ENCODE measurements around the gene TAF1A. TPM values are rescaled to one million over a fixed set of nuclear protein-coding genes. Genes with fewer than 3 reads are reported as not detected.
A peak's percentile ranks its signal among the peaks of the same experiment; 100 is the strongest.

TAF1A gene
- total and polyA plus RNA-seq, 2 of the 8 experiments (the other 6 are each of a cell fraction or from before 2014, with no cell fraction given) = 3.3 to 16.7 TPM

DNA sequence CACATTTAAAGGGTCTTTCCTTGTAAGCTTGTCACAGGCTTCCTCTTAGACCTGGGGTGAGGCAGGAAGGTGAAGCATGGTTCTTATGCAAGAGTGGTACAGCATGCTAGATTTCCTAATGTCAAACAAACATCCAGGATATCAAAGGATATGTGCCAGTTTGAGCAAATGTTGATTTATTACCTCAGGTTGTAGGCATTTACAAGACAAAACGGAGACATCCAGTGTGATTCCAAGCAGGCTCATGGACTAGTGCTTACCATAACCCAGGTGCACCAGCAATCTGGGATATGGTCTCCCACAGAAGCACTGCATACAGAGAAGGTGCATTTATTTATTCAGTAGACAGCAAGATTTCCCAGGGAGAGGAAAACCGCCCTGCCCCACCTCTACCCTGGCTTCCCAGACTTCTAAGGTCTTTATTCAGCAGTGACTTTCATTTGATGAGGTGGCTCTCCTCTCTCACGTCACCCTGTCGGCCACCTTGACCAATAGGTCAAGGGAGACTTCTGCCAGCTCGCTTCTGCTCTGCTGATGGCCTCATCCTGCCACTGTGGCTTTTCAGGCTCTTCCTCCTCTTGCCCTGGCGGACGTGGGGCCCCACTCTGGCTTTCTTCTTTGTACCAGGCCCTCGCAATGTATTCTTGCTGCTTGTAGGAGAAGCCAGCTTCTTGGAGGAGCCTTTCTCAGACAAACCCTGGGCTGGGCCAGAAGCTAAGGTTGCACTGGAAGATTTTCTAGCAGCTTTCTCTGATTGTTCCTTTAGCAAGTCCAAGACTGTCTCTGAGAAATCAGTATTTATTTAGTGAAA lies 67.4 kb downstream of the TAF1A start:
- Histone ChIP-seq H3K4ac (replicated peaks; ENCODE audit: insufficient read length, low read depth, low read length) (no peak overlapping the region), H3K27me3 (replicated peaks in 1 of 4; ENCODE audit: control insufficient read depth in 3 of 4, extremely low read depth in 1 of 4, insufficient read depth in 3 of 4, low read length in 3 of 4) (peaks cover 0 to 1% (median 0%) of the 10 kb centered on the region in 4 experiments; a peak in 1 of 7 replicates), H4K20me1 (replicated peaks in 1 of 2; ENCODE audit: control insufficient read depth in 1 of 2, insufficient read depth in 2 of 2, low read length in 2 of 2) (no peaks in the 10 kb centered on the region), H2BK5ac (ENCODE audit: low read depth, low read length) (no peak overlapping the region), H2BK120ac (replicated peaks; ENCODE audit: low read depth, low read length) (no peak overlapping the region), H2BK20ac (ENCODE audit: low read length) (no peak overlapping the region), H3K23ac (ENCODE audit: insufficient read length) (no peak overlapping the region), H3K9me3 (ENCODE audit: insufficient read depth in 2 of 2, low read depth in 1 of 2, low read length in 1 of 2) (no peaks in the 10 kb centered on the region), H3K56ac (replicated peaks; ENCODE audit: insufficient read length, low read depth, low read length) (no peak overlapping the region), H3K14ac (ENCODE audit: insufficient read length) (no peak overlapping the region), H2AK5ac (ENCODE audit: low read depth, low read length) (no peak overlapping the region), H4K91ac (replicated peaks; ENCODE audit: insufficient read length, low read length) (no peak overlapping the region), H2BK15ac (ENCODE audit: low read length) (no peak overlapping the region), H3K18ac (ENCODE audit: extremely low read depth, low read length) (no peak overlapping the region), H3K23me2 (ENCODE audit: low read depth, low read length) (no peaks in the 10 kb centered on the region; the same call in 1 of the 2 replicates), H2BK12ac (ENCODE audit: low read depth, low read length) (no peak overlapping the region), H3K79me2 (ENCODE audit: control insufficient read depth in 1 of 2, insufficient read depth in 2 of 2, low read length in 2 of 2) (no peaks in the 10 kb centered on the region), H3K36me3 (ENCODE audit: control insufficient read depth in 2 of 4, insufficient read depth in 4 of 4, low read length in 3 of 4) (no peaks in the 10 kb centered on the region), H3K27ac (ENCODE audit: low read depth, low read length) (no peak overlapping the region), H3K79me1 (ENCODE audit: low read depth, low read length) (no peaks in the 10 kb centered on the region), H2AFZ (ENCODE audit: low read length) (0 out of 2 replicates have a peak overlapping the region, but pooled peaks have one; percentile 18), H3K4me2 (ENCODE audit: insufficient read depth in 1 of 2, low read depth in 2 of 2, low read length in 2 of 2) (no peak overlapping the region), H3K9ac (replicated peaks in 1 of 4; ENCODE audit: extremely low read depth in 1 of 4, low read depth in 3 of 4, low read length in 3 of 4) (no peak overlapping the region), H3K4me1 (replicated peaks in 1 of 4; ENCODE audit: control insufficient read depth in 3 of 4, insufficient read depth in 4 of 4, low read length in 3 of 4) (no peaks in the 10 kb centered on the region), H4K8ac (ENCODE audit: extremely low read depth, insufficient read depth, low read length) (no peak overlapping the region), H3K4me3 (ENCODE audit: extremely low read depth in 1 of 4, insufficient read depth in 2 of 4, low read depth in 3 of 4, low read length in 4 of 4) (no peak overlapping the region), H4K5ac (ENCODE audit: insufficient read length, low read depth, low read length) (no peak overlapping the region)
- DNase-seq (ENCODE audit: low read depth in 1 of 2, low spot score in 2 of 2) (no peak), FAIRE-seq (no peak)
- POLR2A ChIA-PET (ENCODE audit: partially characterized antibody) = no interaction called here
- WGBS, 2 experiments (ENCODE audit: extremely low coverage in 1 of 2, insufficient coverage in 1 of 2, insufficient read length in 1 of 2, insufficient replicate concordance in 2 of 2, low coverage in 1 of 2, low lambda C conversion rate in 2 of 2, missing lambda C conversion rate in 1 of 2) = 78% methylated on average over 7 of the region's 8 CpGs; no CpG with 5 or more reads in 1 of the 2 experiments
- no peak for TF ChIP-seq KDM5A (IDR thresholded peaks at IDR 0.05; ENCODE audit: low read length)
- CTCF ChIA-PET (ENCODE audit: partially characterized antibody) = interaction anchor here (0.6 to 1.3 kb wide), 2 partner anchors 112 to 356 kb away, joined by 3 read pairs; no protein-coding TSS in a partner anchor
